Adipocyte (in vitro differentiated cells): ENCODE results near the gene POFUT2.

ENCODE experiments used
- DNase-seq: peaks from one replicate; pipeline ENCODE4 v3.0.0-alpha.2; 2015; ENCODE audit warnings: low read depth
- H3K27me3 ChIP-seq: replicated peaks from 2 replicates; pipeline ENCODE4 v1.7.0; 2013; ENCODE audit warnings: mild to moderate bottlenecking, low read length, moderate library complexity; ENCODE audit not compliant: control insufficient read depth, insufficient read depth
- H3K36me3 ChIP-seq: 2 replicates; pipeline ENCODE4 v1.7.0; 2013; ENCODE audit warnings: low read length, mild to moderate bottlenecking, moderate library complexity; ENCODE audit not compliant: control insufficient read depth, insufficient read depth, severe bottlenecking
- H3K4me1 ChIP-seq: 2 replicates; pipeline ENCODE4 v1.7.0; 2013; ENCODE audit warnings: mild to moderate bottlenecking, low read length, moderate library complexity; ENCODE audit not compliant: control insufficient read depth, insufficient read depth
- H3K4me3 ChIP-seq: 2 replicates; pipeline ENCODE4 v1.7.0; 2013; ENCODE audit warnings: mild to moderate bottlenecking, low read length, moderate library complexity
- H3K9ac ChIP-seq: 2 replicates; pipeline ENCODE4 v1.7.0; 2013; ENCODE audit warnings: mild to moderate bottlenecking, low read length, moderate library complexity
- H3K9me3 ChIP-seq: 2 replicates; pipeline ENCODE4 v1.7.0; 2013; ENCODE audit warnings: mild to moderate bottlenecking, low read length, moderate library complexity; ENCODE audit not compliant: control insufficient read depth

POFUT2 gene

DNA sequence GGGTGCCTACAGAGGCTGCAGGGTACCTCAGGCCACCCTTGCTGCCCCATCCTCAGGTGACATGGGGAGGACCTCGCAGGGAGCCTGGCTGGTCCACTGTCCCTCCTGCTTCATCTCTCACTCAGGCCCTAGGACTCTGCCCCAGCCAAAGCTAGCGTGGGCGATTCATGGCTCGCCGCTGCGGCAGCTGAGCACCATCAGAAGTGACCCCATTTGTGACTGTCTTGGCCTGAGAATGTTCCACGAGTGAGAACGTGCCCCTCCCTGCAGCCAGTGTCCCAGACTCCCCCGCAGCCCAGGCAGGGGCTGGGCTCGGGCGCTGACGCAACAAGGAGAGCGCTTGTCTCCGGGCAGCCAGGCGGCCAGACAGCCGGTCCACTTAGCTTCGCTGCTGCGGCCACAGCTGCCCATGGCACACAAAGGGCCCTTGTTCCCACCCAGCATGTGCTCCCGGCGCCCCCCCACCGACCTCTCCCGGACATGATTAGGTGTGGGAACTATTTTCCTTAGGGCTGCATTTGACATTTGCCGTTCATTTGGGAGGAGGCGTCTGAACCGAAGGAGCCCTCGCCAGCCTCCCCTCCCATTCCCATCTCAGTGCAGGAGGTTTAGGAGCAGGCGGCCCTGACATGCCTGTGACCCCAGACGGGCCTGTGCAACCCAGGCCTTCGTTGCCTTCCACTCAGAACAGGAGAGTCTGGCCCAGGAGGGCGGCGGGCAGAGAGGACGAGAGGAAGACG lies 19.3 kb upstream of the POFUT2 start:
- no peaks in the 10 kb centered on the region for H3K27me3 ChIP-seq
- H3K9ac ChIP-seq: peak overlapping the region; percentile 63
- no peak overlapping the region for H3K4me3 ChIP-seq
- peak; percentile 59 for DNase-seq
- H3K4me1 ChIP-seq: peaks cover 32% of the 10 kb centered on the region
- H3K9me3 ChIP-seq: peaks cover under 1% of the 10 kb centered on the region
- H3K36me3 ChIP-seq: no peaks in the 10 kb centered on the region

DNA sequence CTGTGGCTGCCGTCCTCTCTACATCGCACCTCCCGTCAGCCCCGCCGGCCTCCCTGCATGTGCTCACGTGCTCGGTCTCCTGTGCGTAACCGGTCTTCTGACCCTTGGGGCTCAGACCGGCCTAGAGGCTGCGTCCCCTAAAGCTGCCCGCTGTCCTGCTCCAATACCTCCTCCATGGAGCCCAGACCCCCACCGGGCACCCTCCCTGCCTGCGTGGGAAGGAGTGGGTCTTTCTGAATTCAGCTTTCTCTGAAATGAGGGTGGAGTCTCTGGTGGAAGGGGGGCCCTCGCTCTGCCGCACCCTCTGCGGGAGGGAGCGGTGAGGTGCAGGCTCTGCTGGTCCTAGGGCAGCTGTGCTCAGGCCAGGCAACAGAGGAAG lies 18.7 kb upstream of the POFUT2 start:
- Histone ChIP-seq H3K9ac (peak overlapping the region; percentile 63), H3K27me3 (no peaks in the 10 kb centered on the region), H3K4me3 (no peak overlapping the region), H3K36me3 (no peaks in the 10 kb centered on the region), H3K4me1 (peaks cover 32% of the 10 kb centered on the region), H3K9me3 (no peaks in the 10 kb centered on the region)
- no peak for DNase-seq

DNA sequence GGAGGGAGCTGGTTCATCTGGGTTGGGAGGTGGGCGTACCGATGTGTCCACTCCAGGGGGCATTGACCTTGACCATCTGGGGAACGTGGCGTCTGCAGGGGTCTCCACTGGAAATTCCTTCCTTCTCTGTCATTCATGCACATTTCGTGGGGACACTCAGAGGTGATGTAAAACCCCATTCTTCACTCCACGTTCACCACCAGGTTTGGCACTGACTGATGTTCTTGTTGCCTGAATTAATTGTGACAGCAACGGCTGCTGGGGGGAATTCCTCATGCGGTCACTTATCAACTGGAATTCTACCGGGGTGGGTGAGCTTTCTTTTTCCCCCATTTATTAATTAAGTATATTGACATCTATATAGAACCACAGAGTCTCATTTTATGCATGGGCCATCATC lies 18.1 kb upstream of the POFUT2 start:
- Histone ChIP-seq H3K9me3 (no peaks in the 10 kb centered on the region), H3K4me3 (no peak overlapping the region), H3K4me1 (peaks cover 32% of the 10 kb centered on the region), H3K9ac (no peak overlapping the region), H3K36me3 (no peaks in the 10 kb centered on the region), H3K27me3 (no peaks in the 10 kb centered on the region)
- DNase-seq: no peak

DNA sequence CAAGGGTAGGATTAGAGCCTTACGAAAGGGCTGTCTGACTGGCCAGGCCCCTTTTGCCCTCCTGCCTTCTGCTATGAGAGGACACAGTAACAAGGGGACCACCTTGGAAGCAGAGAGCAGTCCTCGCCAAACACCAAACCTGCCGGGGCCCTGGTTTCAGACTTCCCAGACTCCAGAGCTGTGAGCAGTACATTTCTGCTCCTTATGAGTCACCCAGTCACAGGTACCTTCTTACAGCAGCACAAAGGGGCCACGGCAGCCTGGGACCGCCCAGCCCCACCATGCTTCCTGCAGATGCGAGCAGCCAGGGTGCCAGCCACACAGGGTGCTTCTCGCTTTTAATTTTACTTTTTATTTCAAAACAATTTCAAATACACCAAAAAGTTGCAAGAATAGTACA lies 17.2 kb upstream of the POFUT2 start:
- no peaks in the 10 kb centered on the region for H3K27me3 ChIP-seq
- H3K4me3 ChIP-seq: no peak overlapping the region
- DNase-seq: no peak
- H3K4me1 ChIP-seq: peaks cover 32% of the 10 kb centered on the region
- H3K36me3 ChIP-seq: no peaks in the 10 kb centered on the region
- no peaks in the 10 kb centered on the region for H3K9me3 ChIP-seq
- H3K9ac ChIP-seq: no peak overlapping the region

DNA sequence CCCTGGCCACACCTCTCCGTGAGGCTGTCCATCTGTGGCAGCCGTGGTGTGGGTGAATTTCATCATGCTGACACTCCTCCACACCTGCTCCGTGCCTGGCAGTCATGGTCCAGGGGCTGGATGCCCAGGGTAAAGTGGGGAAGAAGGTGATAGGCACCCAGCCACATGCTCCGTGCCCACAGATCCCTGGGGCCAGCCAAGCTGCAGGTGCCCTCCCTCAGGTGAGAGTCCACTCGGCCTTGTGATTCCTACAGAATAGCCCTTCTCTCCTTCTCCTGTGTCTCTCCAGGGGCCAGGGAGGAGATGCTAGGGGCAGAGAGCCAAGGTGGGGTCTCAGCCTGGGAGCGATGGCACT lies 16.8 kb upstream of the POFUT2 start:
- no peaks in the 10 kb centered on the region for H3K9me3 ChIP-seq
- H3K9ac ChIP-seq: no peak overlapping the region
- H3K4me3 ChIP-seq: no peak overlapping the region
- DNase-seq: no peak
- H3K36me3 ChIP-seq: no peaks in the 10 kb centered on the region
- no peaks in the 10 kb centered on the region for H3K27me3 ChIP-seq
- H3K4me1 ChIP-seq: peaks cover 31% of the 10 kb centered on the region

DNA sequence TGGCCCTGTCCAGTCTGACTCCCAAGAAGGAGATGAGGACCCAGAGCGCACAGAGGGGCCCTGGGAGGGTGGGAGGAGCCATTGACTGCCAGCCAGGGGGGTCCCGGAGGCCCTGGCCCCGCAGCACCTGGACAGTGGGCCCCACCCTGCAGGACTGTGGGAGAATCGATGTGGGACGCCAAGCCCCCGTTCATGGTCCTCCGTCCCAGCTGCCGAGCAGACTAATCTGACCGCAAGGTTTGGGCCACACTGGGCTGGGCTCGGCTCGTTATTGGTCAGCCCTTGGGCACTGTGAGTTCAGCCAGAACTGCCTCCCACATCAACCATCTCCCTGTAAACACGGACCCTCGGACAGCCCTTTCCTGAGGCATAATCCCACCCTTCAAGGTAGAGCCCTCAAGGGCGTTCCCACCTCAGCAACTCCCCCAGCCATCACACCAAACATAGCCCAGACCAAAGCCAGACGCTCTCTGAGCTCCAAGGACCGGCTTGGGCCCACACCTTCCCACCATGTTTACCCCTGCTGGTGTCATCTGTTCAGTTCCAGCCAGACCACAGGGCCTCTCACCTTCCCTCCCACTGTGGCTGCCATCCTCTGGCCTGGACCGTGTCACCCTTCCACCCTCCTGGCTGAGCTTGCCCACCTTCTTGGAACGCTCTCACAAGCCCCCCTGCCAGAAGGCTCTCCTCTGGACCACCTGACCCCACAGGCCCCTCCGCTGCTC lies 16.2 kb upstream of the POFUT2 start:
- Histone ChIP-seq H3K4me1 (peaks cover 26% of the 10 kb centered on the region), H3K9ac (no peak overlapping the region)

DNA sequence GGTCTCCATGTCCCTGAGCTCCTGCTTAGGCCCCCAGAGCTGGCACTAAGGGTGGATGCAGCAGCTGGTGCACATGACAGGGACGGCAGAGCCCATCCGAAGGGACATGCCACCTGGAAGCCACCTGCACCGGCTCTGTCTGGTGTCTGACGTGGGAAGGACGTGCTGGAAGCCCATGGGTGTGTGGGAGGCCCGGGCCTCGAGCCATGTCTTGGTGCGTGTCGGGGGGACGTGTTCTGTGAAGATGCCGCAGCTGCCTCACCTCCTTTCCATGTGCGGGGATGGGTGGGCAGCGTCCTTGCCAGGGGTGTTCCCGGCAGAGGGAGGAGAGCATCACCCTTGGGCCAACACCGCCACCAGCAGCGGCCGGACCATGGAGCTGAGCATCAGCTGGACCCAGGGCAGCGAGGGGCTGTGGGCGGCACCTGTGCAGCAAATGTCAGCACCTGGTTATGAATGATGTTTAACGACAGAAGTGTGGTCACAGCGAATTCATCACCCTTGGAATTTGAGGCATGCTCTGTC lies 15.5 kb upstream of the POFUT2 start:
- H3K27me3 ChIP-seq: no peaks in the 10 kb centered on the region
- H3K36me3 ChIP-seq: no peaks in the 10 kb centered on the region
- no peak for DNase-seq
- no peak overlapping the region for H3K4me3 ChIP-seq
- H3K9me3 ChIP-seq: no peaks in the 10 kb centered on the region
- H3K9ac ChIP-seq: no peak overlapping the region
- peaks cover 18% of the 10 kb centered on the region for H3K4me1 ChIP-seq

More for the DNA sequence above, 16.2 kb upstream of the POFUT2 start:
- Histone ChIP-seq H3K36me3 (no peaks in the 10 kb centered on the region), H3K9me3 (no peaks in the 10 kb centered on the region), H3K27me3 (no peaks in the 10 kb centered on the region), H3K4me3 (no peak overlapping the region)
- no peak for DNase-seq

DNA sequence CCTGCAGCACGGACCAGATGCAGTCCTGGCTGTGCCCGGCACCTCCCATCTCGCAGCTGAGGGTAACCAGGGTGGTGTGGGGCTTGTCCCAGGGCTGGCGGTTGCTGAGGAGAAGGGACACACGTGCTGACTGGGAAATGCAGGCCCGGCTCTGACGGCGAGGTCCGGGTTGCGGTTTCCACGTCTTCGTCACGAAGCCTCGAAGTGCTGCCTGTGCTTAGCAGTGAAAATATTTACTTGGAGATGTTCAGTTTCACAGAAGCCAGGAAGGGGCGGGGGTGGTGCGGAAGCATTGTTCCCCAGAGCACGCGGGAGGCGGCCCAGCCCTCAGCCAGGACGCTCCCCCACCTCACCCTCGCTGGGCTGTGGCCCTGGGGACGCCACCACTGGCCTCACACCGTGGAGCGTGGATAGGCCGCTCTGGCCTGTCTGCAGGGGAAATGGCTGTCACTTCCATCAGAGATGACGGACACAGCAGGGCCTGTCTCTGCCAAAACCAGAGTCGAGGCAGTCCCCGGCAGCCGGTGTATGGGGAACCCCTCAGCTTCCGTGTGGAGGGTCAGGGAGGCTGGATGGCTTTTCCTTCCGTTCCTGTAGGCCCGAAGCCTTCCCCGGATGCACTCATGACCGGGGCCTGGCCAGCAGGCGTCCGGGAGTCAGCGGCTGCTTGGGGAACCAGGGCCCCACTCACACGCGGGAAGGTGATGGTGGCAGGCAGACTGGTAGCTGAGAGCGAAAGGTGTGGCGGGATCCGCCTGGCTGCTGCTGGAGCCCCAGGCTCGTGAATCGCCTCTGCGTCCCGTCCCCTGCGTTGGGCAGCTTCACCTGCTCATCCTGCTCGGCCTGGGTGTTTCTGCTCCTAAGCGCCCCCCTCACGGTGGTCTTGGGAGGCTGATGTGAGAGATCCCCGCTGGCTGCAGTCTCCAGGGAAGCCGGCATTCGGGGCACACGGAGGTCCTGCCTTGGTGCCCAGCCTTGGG lies 14.7 kb upstream of the POFUT2 start:
- DNase-seq: no peak
- Histone ChIP-seq H3K9me3 (no peaks in the 10 kb centered on the region), H3K4me3 (no peak overlapping the region), H3K4me1 (peaks cover 11% of the 10 kb centered on the region), H3K36me3 (no peaks in the 10 kb centered on the region), H3K27me3 (no peaks in the 10 kb centered on the region), H3K9ac (no peak overlapping the region)

DNA sequence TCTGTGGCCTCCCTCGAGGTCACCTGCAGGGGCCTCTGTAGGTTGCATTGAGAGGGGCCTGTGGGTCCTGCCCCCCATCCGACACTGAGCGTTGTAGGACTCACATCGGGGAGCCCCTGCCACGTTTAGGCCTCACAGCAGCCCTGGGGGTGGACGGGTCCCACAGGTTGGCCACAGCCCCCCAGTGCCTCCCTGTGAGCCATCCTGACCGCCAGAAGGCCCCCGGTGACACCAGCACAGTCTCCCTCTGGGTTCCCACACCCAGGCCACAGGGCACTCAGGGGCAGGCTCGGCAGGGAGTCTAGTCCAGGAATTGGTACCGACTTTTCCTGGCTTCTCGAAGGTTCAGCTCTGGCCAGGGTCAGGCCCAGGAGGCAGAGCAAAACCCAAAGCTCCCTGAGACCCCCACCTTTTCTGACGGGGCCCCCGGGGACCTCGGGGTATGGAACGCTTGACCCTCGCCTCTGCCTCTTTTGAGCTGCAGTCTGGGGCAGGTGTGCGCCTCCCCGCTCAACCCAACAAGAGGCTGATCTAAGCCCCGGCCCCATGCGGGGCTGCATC lies 13.9 kb upstream of the POFUT2 start:
- H3K4me1 ChIP-seq: peaks cover 3% of the 10 kb centered on the region
- H3K36me3 ChIP-seq: no peaks in the 10 kb centered on the region
- no peaks in the 10 kb centered on the region for H3K9me3 ChIP-seq
- no peaks in the 10 kb centered on the region for H3K27me3 ChIP-seq
- no peak overlapping the region for H3K4me3 ChIP-seq
- DNase-seq: no peak
- no peak overlapping the region for H3K9ac ChIP-seq

DNA sequence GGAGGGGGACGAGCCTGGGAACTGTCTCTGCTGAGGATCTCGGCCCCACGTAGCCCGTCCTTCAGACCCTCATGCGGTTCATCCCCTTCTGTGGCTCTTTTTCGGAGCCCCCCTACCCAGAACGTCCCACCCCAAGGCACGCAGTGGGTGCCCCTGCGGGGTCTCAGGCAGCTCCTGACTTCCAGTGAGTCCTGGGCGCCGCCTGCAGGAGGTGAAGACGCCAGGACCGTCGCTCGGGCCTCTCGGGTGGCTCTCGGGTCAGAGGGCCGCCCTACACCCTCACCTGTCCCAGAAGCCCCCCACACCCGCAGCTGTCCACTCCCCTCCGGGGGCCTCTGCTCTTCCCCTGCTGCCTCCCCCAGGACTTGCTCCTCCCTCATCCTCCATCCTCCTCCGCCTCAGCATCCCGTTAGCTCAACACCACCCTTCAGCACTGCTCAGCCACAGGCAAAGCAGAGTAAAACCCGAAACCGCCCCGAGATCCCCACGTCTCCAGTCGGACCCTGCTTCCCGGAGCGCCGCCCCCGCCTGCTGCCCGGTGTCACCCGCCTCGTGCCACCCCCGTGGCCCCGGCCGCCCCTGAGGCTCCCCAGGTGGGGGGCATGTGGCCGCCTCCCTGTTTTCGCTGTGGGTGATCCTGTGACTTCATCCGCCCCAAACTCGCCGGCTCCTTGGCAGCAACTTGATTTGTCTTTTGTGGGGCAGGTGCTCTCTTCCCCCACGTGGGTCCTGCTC lies 13.3 kb upstream of the POFUT2 start:
- no peak overlapping the region for H3K9ac ChIP-seq
- H3K27me3 ChIP-seq: no peaks in the 10 kb centered on the region
- no peak overlapping the region for H3K4me3 ChIP-seq
- H3K9me3 ChIP-seq: no peaks in the 10 kb centered on the region
- DNase-seq: no peak
- H3K4me1 ChIP-seq: no peaks in the 10 kb centered on the region
- H3K36me3 ChIP-seq: no peaks in the 10 kb centered on the region
